Choroid plexus epithelial cell (primary cell): ENCODE data around the gene TOP2A.
A peak's percentile ranks its signal among the peaks of the same experiment; 100 is the strongest.

Experiments used
- DNase-seq: peaks from one replicate; pipeline ENCODE4 v3.0.0-alpha.2; 2010; ENCODE audit warnings: low read depth
- H3K4me3 ChIP-seq: 2 replicates; pipeline ENCODE4 v1.5.1; 2011; ENCODE audit warnings: low read depth, mild to moderate bottlenecking, control low read depth, low read length, moderate library complexity
- TF ChIP-seq, protein P1 (sequence below): conservative IDR thresholded peaks from 2 replicates; pipeline ENCODE4 v1.5.1; 2011; ENCODE audit warnings: low read depth, mild to moderate bottlenecking, control low read depth, inconsistent platforms, low read length, moderate library complexity

TOP2A gene

DNA sequence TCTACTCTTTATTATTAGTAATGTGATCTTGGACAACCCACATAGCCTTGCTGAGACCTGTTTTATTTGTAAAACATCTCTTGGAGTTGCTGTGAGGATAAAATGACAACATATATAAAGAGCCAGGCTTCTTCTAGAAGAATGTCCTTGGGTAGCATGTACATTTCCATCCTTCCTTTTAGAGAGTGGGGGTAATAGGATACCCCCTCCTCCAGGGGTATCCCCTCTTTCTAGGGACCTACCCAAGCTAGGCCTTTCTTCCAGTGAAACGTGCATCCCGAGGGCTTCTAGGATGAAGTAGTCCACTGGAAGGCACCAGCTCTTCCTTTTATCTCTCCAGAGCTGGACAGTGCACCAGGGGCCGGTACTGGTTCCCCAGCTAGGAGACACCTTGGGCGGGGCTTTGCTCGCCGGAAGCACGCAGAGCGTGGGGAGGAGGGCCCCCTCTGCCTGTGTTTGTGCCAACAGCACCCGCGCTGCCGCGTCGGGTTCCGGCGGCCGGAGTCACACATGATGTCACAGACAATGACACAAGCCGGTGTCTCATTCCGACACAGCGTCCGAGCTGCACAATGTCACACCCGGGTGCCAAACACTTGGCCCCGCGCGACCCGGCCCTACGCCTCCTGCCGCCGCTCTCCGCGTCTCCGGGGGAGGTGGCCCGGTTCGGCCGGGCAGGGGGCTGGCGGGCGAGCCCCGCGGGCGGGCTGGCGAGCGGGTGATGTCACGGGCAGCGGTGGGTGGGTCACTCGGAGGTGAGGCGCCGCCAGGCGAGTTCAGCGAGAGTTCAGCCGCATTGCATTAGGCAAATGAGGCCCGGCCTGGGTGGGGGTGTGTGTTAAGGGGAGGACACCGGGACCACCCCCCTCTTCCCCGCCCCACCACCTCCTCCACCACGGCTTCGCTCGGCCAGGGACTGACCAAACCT is 76.6 kb downstream of the TOP2A start:
- TF ChIP-seq, protein P1, sequence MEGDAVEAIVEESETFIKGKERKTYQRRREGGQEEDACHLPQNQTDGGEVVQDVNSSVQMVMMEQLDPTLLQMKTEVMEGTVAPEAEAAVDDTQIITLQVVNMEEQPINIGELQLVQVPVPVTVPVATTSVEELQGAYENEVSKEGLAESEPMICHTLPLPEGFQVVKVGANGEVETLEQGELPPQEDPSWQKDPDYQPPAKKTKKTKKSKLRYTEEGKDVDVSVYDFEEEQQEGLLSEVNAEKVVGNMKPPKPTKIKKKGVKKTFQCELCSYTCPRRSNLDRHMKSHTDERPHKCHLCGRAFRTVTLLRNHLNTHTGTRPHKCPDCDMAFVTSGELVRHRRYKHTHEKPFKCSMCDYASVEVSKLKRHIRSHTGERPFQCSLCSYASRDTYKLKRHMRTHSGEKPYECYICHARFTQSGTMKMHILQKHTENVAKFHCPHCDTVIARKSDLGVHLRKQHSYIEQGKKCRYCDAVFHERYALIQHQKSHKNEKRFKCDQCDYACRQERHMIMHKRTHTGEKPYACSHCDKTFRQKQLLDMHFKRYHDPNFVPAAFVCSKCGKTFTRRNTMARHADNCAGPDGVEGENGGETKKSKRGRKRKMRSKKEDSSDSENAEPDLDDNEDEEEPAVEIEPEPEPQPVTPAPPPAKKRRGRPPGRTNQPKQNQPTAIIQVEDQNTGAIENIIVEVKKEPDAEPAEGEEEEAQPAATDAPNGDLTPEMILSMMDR: peak; percentile 29
- peak overlapping the region; percentile 78 for H3K4me3 ChIP-seq
- DNase-seq: peak; percentile 68

DNA sequence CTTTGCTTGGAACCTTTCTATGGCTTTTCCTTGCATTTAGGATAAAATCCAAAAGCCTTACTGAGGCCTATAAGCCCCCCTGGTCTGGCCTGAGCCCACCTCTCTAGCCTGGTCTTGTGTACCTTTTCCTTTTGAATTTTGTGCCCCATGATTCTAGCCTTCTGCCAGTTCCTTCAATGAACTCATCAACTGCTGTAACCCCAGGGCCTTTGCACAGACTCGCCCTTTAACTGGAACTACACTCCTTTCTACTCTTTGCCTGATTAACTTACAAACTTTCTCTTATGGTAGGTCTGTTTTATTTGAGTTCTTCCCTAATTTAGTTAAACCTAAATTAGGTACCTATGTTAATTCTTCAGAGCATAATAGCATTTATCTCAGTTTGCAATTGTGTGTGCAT is 77.4 kb downstream of the TOP2A start:
- no peak for DNase-seq
- TF ChIP-seq, protein P1: no peak
- H3K4me3 ChIP-seq: no peak overlapping the region

DNA sequence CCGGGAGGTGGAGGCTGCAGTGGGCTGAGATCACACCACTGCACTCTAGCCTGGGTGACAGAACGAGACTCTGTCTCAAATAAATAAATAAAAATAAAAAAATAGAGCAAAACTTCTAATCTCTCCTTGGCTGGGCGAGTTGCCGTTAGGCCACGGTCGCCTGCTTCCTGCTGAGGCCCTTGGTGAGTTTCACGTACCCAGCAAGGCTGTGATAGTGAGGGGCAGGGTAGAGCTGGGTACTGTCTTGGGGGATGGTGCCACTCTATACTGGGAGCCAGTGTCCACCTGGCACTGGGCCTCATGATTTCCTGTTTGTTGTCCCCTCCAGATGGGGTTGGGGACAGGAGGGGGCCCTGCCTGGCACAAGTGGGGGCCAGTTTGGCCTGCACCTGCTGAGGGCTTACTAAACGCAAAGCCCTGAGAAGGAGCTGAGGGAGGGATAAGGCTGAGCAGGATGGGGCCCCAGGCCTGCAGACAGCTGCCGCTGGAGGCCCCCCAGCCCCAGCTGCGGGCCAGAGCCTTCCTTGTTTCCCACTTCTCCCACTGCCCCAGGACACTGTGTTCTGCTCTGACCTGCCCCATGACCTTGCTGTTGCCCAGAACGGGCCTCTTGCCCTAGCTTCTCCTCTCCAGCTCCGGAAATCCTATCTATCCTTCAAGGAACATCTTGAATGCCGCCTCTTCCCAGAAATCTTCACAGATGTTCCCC is 78.6 kb downstream of the TOP2A start:
- TF ChIP-seq, protein P1: no peak
- no peak overlapping the region for H3K4me3 ChIP-seq
- no peak for DNase-seq
